Measurements from ENCODE around the gene EXOC4. TPM values are rescaled to one million over a fixed set of nuclear protein-coding genes. Genes with fewer than 3 reads are reported as not detected.

The EXOC4 gene
- total RNA-seq, 4 donors from 2014 or later = 59.2 to 88.7 (median 71.6) TPM

DNA sequence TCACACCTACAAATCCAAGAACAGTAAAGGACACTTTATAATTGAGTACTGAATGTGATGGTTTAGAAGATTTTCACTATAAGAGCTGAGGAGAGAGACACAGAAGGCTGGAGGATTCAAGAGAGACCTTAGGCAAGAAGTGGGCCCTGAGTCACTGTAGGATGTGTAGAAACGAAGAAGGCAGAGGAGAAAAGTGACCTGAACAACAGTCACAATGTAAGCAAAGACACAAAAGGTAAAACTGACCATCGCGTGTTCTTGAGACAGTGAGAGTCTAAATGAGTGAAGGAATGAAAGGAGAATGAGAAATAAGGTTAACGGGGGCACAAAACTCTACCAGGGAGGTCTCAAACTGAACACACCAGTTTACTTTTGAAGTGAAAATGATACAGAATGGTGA is 576.0 kb downstream of the EXOC4 start:
- TF ChIP-seq CTCF (IDR thresholded peaks at IDR 0.05) = no peak
- no peak for DNase-seq (ENCODE audit: low spot score)
- ATAC-seq (ENCODE audit: low FRiP score) = no peak

DNA sequence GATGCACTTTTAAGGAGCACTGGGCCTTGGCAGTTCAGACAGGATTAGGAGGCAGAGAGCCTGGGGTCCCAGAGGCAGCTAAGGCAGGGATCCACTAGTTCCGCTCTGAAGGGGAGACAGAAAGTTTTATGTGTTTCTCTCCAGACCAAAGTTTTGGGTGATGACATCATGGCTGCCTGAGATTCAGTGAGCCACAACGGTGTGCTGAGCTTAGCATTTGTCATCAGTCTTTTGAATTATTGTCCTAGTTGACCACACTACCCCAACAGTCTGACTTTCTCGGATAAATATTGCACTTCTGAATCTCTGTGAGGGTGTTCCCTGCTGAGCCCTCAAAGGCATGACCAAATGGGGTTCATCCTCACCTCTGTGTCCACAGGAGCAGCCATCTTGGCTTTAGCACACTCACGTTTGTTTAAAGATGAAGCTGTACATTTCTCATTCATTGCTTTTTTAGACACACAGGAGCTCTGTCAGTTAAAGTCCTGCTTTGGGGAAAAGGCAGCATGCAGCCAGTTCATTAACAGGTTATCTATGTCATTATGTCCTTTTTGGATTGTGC is 576.5 kb downstream of the EXOC4 start:
- TF ChIP-seq CTCF (IDR thresholded peaks at IDR 0.05) = no peak
- DNase-seq (ENCODE audit: low spot score) (no peak), ATAC-seq (ENCODE audit: low FRiP score) (no peak)

DNA sequence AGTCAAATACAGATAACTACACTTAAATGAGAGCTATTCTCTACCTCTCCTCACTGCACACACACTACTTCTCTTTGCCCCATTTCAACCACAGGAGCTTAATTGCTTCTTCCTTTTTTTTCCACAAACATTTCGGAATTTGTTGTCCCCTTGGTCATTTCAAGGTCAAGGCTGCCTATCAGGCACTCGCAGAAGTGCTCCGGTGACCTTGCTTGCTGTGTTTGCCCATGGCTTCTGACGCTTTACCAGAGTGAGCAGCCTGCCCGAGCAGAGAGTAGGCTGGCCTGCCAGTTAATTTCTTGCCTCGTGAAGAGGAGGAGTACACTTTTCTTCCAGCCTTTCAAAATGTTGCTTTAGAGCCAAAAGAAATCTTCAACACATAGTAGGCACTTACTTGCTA is 577.2 kb downstream of the EXOC4 start:
- no peak for TF ChIP-seq CTCF (IDR thresholded peaks at IDR 0.05)
- DNase-seq (ENCODE audit: low spot score) (no peak), ATAC-seq (ENCODE audit: low FRiP score) (no peak)

DNA sequence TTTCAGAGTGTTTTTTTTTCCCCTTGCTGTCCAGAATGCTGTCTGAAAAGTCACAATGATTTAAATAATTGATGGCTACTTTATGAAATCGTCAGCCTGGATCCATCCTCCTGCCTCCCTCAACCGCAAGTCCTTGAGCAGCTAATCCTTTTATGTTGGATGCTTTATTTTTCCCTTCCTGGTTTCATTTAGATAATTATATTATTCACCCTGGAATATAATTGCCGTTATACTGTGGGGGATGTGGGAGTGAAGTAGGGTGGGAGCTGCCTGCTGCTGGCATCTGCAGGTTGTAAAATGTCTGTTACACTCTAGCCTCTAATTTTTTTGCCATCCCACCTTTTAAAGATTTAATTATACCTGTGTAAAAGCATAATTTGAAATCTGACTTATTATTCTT is 583.8 kb downstream of the EXOC4 start:
- ATAC-seq (ENCODE audit: low FRiP score) (no peak), DNase-seq (ENCODE audit: low spot score) (no peak)
- TF ChIP-seq CTCF (IDR thresholded peaks at IDR 0.05) = no peak

GRCh38 chr7:133837224-133837623 is 584.3 kb downstream of the EXOC4 start:
- DNase-seq (ENCODE audit: low spot score) (no peak), ATAC-seq (ENCODE audit: low FRiP score) (no peak)
- no peak for TF ChIP-seq CTCF (IDR thresholded peaks at IDR 0.05)

GRCh38 chr7:133839121-133839520 is 586.2 kb downstream of the EXOC4 start:
- TF ChIP-seq CTCF (IDR thresholded peaks at IDR 0.05) = no peak
- DNase-seq (ENCODE audit: low spot score) = no peak
- no peak for ATAC-seq (ENCODE audit: low FRiP score)

DNA sequence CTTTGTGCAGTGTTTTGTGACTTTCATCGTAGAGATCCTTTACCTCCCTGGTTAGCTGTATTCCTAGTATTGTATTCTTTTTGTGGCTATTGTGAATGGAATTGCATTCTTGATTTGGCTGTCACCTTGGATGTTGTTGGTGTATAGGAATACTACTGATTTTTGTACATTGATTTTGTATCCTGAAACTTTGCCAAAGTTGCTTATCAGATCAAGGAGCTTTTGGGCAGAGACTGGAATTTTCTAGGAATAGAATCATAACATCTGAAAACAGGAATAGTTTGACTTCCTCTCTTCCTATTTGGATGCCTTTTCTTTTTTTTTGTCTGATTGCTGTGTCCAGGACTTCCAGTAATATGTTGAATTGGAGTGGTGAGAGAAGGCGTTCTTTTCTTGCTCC is 590.5 kb downstream of the EXOC4 start:
- no peak for TF ChIP-seq CTCF (IDR thresholded peaks at IDR 0.05)
- DNase-seq (ENCODE audit: low spot score) = no peak
- no peak for ATAC-seq (ENCODE audit: low FRiP score)

Data from omental fat pad (tissue), 4 donors.